Stimulated activated CD4-positive, alpha-beta T cell treated with anti-CD3 and anti-CD28 coated beads, Interleukin-4, amount 100 ng/mL, for 24 hours (primary cell): ENCODE measurements around the gene TNFRSF21.
"Not testable (repeated sequence)": the region's sequence is repeated elsewhere in the genome, so short reads cannot be mapped to it uniquely, and the experiment has no call there.

ENCODE experiments used
- DNase-seq: peaks from one replicate; pipeline ENCODE4 v3.0.0-alpha.2; 2020

TNFRSF21 gene

GRCh38 chr6:47309291-47310130 lies at the start of gene TNFRSF21:
Gene TNFRSF21 (minus strand): TSS chr6:47309905. CDS start chr6:47309511, 394 bp downstream.
- peak; percentile 82 for DNase-seq

GRCh38 chr6:47358440-47359225 lies 48.9 kb upstream of the TNFRSF21 start:
- no peak for DNase-seq

- no peak for DNase-seq
Measured at GRCh38 chr6:47357827-47358226, 48.1 kb upstream of the TNFRSF21 start.

GRCh38 chr6:47355496-47355895 lies 45.8 kb upstream of the TNFRSF21 start:
- no peak for DNase-seq

- DNase-seq: no peak
Measured at GRCh38 chr6:47353871-47354270, 44.2 kb upstream of the TNFRSF21 start.

GRCh38 chr6:47352966-47353365 lies 43.3 kb upstream of the TNFRSF21 start:
- no peak for DNase-seq

GRCh38 chr6:47352194-47352920 lies 42.7 kb upstream of the TNFRSF21 start:
- DNase-seq: no peak

- no peak for DNase-seq
Measured at GRCh38 chr6:47351621-47352020, 41.9 kb upstream of the TNFRSF21 start.

- no peak for DNase-seq
Measured at GRCh38 chr6:47349931-47350330, 40.2 kb upstream of the TNFRSF21 start.

- no peak for DNase-seq
Measured at GRCh38 chr6:47348316-47348863, 38.7 kb upstream of the TNFRSF21 start.

GRCh38 chr6:47345761-47346160 lies 36.1 kb upstream of the TNFRSF21 start:
- no peak for DNase-seq

GRCh38 chr6:47344022-47344421 lies 34.3 kb upstream of the TNFRSF21 start:
- no peak for DNase-seq

- DNase-seq: no peak
Measured at GRCh38 chr6:47343600-47343999, 33.9 kb upstream of the TNFRSF21 start.

- DNase-seq: no peak
Measured at GRCh38 chr6:47342824-47343223, 33.1 kb upstream of the TNFRSF21 start.

GRCh38 chr6:47337519-47337918 lies 27.8 kb upstream of the TNFRSF21 start:
- no peak for DNase-seq

GRCh38 chr6:47336334-47336733 lies 26.6 kb upstream of the TNFRSF21 start:
- no peak for DNase-seq

- DNase-seq: no peak
Measured at GRCh38 chr6:47335466-47335865, 25.8 kb upstream of the TNFRSF21 start.

GRCh38 chr6:47334334-47334733 lies 24.6 kb upstream of the TNFRSF21 start:
- no peak for DNase-seq

GRCh38 chr6:47328606-47329005 lies 18.9 kb upstream of the TNFRSF21 start:
- DNase-seq: not testable (repeated sequence)

GRCh38 chr6:47328139-47328538 lies 18.4 kb upstream of the TNFRSF21 start:
- DNase-seq: not testable (repeated sequence)

- no peak for DNase-seq
Measured at GRCh38 chr6:47323887-47324286, 14.2 kb upstream of the TNFRSF21 start.

GRCh38 chr6:47323321-47323720 lies 13.6 kb upstream of the TNFRSF21 start:
- DNase-seq: no peak

- DNase-seq: no peak
Measured at GRCh38 chr6:47321577-47321976, 11.9 kb upstream of the TNFRSF21 start.
